Smooth muscle cell (in vitro differentiated cells): ENCODE results near the gene ENTPD7. TPM values are rescaled to one million over a fixed set of nuclear protein-coding genes. Genes with fewer than 3 reads are reported as not detected.

ENCODE experiments used
- DNase-seq: peaks from one replicate; lab custom pipeline; 2025; ENCODE audit not compliant: unreplicated experiment; lab: John Stamatoyannopoulos, UW
- H2AFZ ChIP-seq: fragments of 200-600 bp; sonication (generic); 2 replicates; pipeline ENCODE4 v1.6.0; 2016; ENCODE audit warnings: antibody characterized with exemption, low read depth, mild to moderate bottlenecking
- H3F3A ChIP-seq: fragments of 200-600 bp; sonication (generic); 2 replicates; pipeline ENCODE4 v1.6.0; 2017; ENCODE audit warnings: antibody characterized with exemption, low read depth
- H3K27ac ChIP-seq: fragments of 200-600 bp; sonication (generic); 2 replicates; pipeline ENCODE4 v1.5.1; 2016; ENCODE audit warnings: low read depth, mild to moderate bottlenecking
- H3K27me3 ChIP-seq: fragments of 200-600 bp; sonication (generic); 2 replicates; pipeline ENCODE4 v1.6.1; 2016; ENCODE audit warnings: low read depth, mild to moderate bottlenecking
- H3K36me3 ChIP-seq: fragments of 200-600 bp; sonication (generic); 2 replicates; pipeline ENCODE4 v1.5.1; 2016; ENCODE audit warnings: low read depth
- H3K4me1 ChIP-seq: fragments of 200-600 bp; sonication (generic); 2 replicates; pipeline ENCODE4 v1.5.1; 2016; ENCODE audit warnings: low read depth
- H3K4me2 ChIP-seq: fragments of 200-600 bp; sonication (generic); 2 replicates; pipeline ENCODE4 v1.6.0; 2016; ENCODE audit warnings: mild to moderate bottlenecking
- H3K4me3 ChIP-seq: fragments of 200-600 bp; sonication (generic); 2 replicates; pipeline ENCODE4 v1.5.1; 2016; ENCODE audit warnings: mild to moderate bottlenecking
- H3K79me2 ChIP-seq: fragments of 200-600 bp; sonication (generic); 2 replicates; pipeline ENCODE4 v1.6.0; 2016; ENCODE audit warnings: low read depth, mild to moderate bottlenecking
- H3K9ac ChIP-seq: fragments of 200-600 bp; sonication (generic); 2 replicates; pipeline ENCODE4 v1.6.0; 2016; ENCODE audit warnings: low read depth
- H3K9me3 ChIP-seq: fragments of 200-600 bp; sonication (generic); replicated peaks from 2 replicates; pipeline ENCODE4 v1.5.1; 2016; ENCODE audit warnings: low read depth
- H4K20me1 ChIP-seq: fragments of 200-600 bp; sonication (generic); 2 replicates; pipeline ENCODE4 v1.6.0; 2016; ENCODE audit warnings: low read depth
- WGBS: methylation state at CpG from one replicate; pipeline ENCODE4 v1.1.7; 2016; ENCODE audit warnings: low lambda C conversion rate; 5-methylcytosine and 5-hydroxymethylcytosine counted together
- polyA plus RNA-seq: library from polyadenylated mRNA; unstranded; fragments of >200 nt; fragmentation: Nextera tagmentation; extraction: Ambion mirVana; gene quantifications from 2 replicates; pipeline ENCODE4 v1.2.1, GENCODE V29; 2016
- total RNA-seq: library from RNA; depleted of rRNA; stranded (reverse); fragments of >200 nt; gene quantifications from 2 replicates; pipeline ENCODE4 v1.2.3, GENCODE V29; 2014
- TF ChIP-seq, protein P1 (sequence below): fragments of 200-600 bp; sonication (generic); IDR thresholded peaks from 2 replicates; pipeline ENCODE4 v1.5.1; 2017; ENCODE audit warnings: borderline replicate concordance, mild to moderate bottlenecking, antibody characterized with exemption; ENCODE audit not compliant: insufficient read depth, poor library complexity, severe bottlenecking

ENTPD7 gene
- total and polyA plus RNA-seq, 2 experiments from 2014 or later, result 7.5 to 39.9 TPM

DNA sequence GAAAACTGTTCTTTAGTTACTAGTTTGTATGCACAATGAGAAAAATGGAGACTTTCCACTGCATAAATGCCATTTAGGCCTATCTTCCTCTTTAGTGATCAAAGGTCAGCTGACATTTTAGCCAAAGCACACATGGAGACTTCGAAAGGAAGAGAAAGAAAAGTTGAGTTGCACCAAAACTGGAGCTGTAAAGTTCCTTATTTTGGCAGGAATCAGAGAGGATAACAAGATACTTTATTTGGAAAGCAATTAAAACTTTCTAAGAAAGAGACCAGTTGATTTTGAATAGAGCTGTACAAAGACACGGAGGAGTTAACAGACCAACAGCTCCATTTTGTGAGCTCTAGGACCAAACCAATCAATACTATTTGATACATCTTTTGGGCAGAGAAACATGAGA is 14.2 kb downstream of the ENTPD7 start:
- Histone ChIP-seq H4K20me1 (peaks cover 54% of the 10 kb centered on the region), H3K27me3 (no peaks in the 10 kb centered on the region), H3K9ac (no peak overlapping the region), H3K36me3 (peaks cover 13% of the 10 kb centered on the region), H3K4me2 (no peak overlapping the region), H3K9me3 (no peaks in the 10 kb centered on the region), H3K27ac (no peak overlapping the region), H3F3A (no peaks in the 10 kb centered on the region), H3K4me3 (no peak overlapping the region), H2AFZ (no peak overlapping the region), H3K4me1 (no peaks in the 10 kb centered on the region), H3K79me2 (peaks cover 11% of the 10 kb centered on the region)
- TF ChIP-seq, protein P1, sequence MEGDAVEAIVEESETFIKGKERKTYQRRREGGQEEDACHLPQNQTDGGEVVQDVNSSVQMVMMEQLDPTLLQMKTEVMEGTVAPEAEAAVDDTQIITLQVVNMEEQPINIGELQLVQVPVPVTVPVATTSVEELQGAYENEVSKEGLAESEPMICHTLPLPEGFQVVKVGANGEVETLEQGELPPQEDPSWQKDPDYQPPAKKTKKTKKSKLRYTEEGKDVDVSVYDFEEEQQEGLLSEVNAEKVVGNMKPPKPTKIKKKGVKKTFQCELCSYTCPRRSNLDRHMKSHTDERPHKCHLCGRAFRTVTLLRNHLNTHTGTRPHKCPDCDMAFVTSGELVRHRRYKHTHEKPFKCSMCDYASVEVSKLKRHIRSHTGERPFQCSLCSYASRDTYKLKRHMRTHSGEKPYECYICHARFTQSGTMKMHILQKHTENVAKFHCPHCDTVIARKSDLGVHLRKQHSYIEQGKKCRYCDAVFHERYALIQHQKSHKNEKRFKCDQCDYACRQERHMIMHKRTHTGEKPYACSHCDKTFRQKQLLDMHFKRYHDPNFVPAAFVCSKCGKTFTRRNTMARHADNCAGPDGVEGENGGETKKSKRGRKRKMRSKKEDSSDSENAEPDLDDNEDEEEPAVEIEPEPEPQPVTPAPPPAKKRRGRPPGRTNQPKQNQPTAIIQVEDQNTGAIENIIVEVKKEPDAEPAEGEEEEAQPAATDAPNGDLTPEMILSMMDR, result no peak
- WGBS, result 50% methylated on average over 2 of the region's 2 CpGs
- DNase-seq, result no peak

GRCh38 chr10:99674762-99675161 is 15.5 kb downstream of the ENTPD7 start:
- peaks cover 59% of the 10 kb centered on the region for H4K20me1 ChIP-seq
- no peak overlapping the region for H2AFZ ChIP-seq
- H3K9me3 ChIP-seq, result no peaks in the 10 kb centered on the region
- H3K79me2 ChIP-seq, result peaks cover 11% of the 10 kb centered on the region
- H3K27me3 ChIP-seq, result no peaks in the 10 kb centered on the region
- H3F3A ChIP-seq, result no peaks in the 10 kb centered on the region
- no peak overlapping the region for H3K4me3 ChIP-seq
- 92% methylated on average over 1 of the region's 1 CpG for WGBS
- TF ChIP-seq, protein P1, result no peak
- H3K36me3 ChIP-seq, result peaks cover 17% of the 10 kb centered on the region
- no peaks in the 10 kb centered on the region for H3K4me1 ChIP-seq
- H3K9ac ChIP-seq, result no peak overlapping the region
- H3K4me2 ChIP-seq, result no peak overlapping the region
- H3K27ac ChIP-seq, result no peak overlapping the region
- no peak for DNase-seq

- peaks cover 22% of the 10 kb centered on the region for H3K36me3 ChIP-seq
- H3K79me2 ChIP-seq, result peaks cover 11% of the 10 kb centered on the region
- H3K4me1 ChIP-seq, result no peaks in the 10 kb centered on the region
- no peak overlapping the region for H3K4me3 ChIP-seq
- H4K20me1 ChIP-seq, result peaks cover 59% of the 10 kb centered on the region
- peak overlapping the region; percentile 28 for H3K4me2 ChIP-seq
- no peaks in the 10 kb centered on the region for H3F3A ChIP-seq
- TF ChIP-seq, protein P1, result no peak
- H3K9me3 ChIP-seq, result no peaks in the 10 kb centered on the region
- DNase-seq, result no peak
- H3K27me3 ChIP-seq, result no peaks in the 10 kb centered on the region
- peak overlapping the region; percentile 6 for H3K27ac ChIP-seq
- H3K9ac ChIP-seq, result no peak overlapping the region
- H2AFZ ChIP-seq, result no peak overlapping the region
These were observed 17.1 kb downstream of the ENTPD7 start for GRCh38 chr10:99676426-99676825.

- TF ChIP-seq, protein P1, result no peak
- peaks cover 54% of the 10 kb centered on the region for H4K20me1 ChIP-seq
- H3K4me3 ChIP-seq, result no peak overlapping the region
- no peak overlapping the region for H3K9ac ChIP-seq
- peaks cover 11% of the 10 kb centered on the region for H3K79me2 ChIP-seq
- H3K27me3 ChIP-seq, result no peaks in the 10 kb centered on the region
- H3F3A ChIP-seq, result no peaks in the 10 kb centered on the region
- DNase-seq, result no peak
- no peak overlapping the region for H2AFZ ChIP-seq
- WGBS, result 64% methylated on average over 3 of the region's 3 CpGs
- H3K4me1 ChIP-seq, result no peaks in the 10 kb centered on the region
- H3K36me3 ChIP-seq, result peaks cover 26% of the 10 kb centered on the region
- H3K27ac ChIP-seq, result peak overlapping the region; percentile 6
- H3K9me3 ChIP-seq, result no peaks in the 10 kb centered on the region
- peak overlapping the region; percentile 28 for H3K4me2 ChIP-seq
These were observed 17.6 kb downstream of the ENTPD7 start for GRCh38 chr10:99676895-99677294.
